HG03439 (cell line): ENCODE data around the gene TYW3.
A peak's percentile ranks its signal among the peaks of the same experiment; 100 is the strongest.

Source experiments
- ATAC-seq: cut with Tn5 transposase; IDR thresholded peaks from one replicate; pipeline ENCODE4 v1.9.1; 2021; ENCODE audit warnings: mild to moderate bottlenecking, moderate library complexity; ENCODE audit not compliant: unreplicated experiment

Gene TYW3

GRCh38 chr1:74780594-74780993 lies 47.6 kb downstream of the TYW3 start:
- ATAC-seq, result no peak

DNA sequence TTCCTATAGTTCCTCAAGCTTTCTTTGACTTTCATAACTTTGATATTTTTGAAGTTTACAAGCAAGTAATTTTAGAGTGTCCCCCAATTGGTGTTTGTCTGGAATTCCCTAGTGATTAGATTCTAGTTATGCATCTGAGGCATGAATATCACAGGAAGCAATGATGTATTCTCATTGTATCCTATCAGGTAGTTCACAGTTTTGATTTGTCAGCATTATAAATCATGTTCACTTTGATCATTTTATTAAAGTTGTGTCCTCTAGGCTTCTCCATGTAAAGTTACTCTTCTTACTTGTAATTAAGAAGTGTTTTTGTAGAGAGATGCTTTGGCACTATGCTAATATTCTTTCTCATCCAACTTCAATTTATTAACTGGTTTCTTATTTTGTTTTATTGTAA lies 53.0 kb downstream of the TYW3 start:
- no peak for ATAC-seq

- no peak for ATAC-seq
These were observed 57.5 kb downstream of the TYW3 start for GRCh38 chr1:74790453-74790852.

DNA sequence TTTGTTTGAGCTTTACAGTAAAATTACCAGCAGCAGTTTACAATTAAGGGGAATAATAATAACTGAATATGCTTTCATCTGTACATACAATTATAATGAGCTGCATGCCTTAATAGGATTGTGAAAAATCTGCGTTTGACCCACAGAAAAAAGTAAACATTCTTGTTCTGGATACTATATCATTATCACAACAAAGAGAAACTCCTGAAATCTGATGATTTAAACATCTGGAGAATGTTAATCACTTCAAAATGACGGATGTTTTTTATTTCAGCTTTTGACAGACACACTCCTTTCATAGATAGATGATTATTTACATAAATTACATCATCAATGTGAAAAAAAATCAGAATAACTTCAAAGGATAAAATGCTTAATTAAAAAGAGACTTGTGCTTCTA lies 58.5 kb downstream of the TYW3 start:
- ATAC-seq, result no peak

GRCh38 chr1:74799119-74799657 lies 66.2 kb downstream of the TYW3 start:
- ATAC-seq, result no peak

- ATAC-seq, result peak; percentile 74
These were observed 78.7 kb downstream of the TYW3 start for GRCh38 chr1:74811436-74812179.

DNA sequence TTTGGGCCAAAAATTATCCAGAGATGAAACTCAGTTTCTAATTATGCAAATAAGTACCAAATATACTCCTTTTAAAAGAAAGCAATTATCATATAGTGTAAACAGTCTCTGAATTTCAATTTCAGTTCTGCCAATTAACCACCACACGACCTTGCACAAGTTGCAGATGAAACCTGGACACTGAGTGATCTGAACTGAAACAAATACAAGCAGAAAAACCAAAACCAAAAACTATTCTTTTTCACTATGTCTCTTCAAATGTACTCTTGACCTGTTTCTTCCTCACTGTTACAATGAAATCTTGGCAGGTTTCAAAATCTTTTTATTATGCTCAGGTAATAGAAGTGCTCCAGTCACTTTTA lies 79.2 kb downstream of the TYW3 start:
- peak; percentile 95 for ATAC-seq
